Activated CD4-positive, CD25-positive, alpha-beta regulatory T cell treated with anti-CD3 and anti-CD28 coated beads, Interleukin-2, amount 50 U/mL, for 16 hours (primary cell): Measurements from ENCODE around the gene SLC35F1.
"Not testable (repeated sequence)": the region's sequence is repeated elsewhere in the genome, so short reads cannot be mapped to it uniquely, and the experiment has no call there.

ENCODE experiments used
- DNase-seq: peaks from one replicate; pipeline ENCODE4 v3.0.0-alpha.2; 2020; ENCODE audit warnings: low read depth, low spot score

Gene SLC35F1

GRCh38 chr6:117992856-117993255 lies 85.8 kb downstream of the SLC35F1 start:
- no peak for DNase-seq

GRCh38 chr6:118012944-118013343 lies 105.9 kb downstream of the SLC35F1 start:
- DNase-seq: no peak

GRCh38 chr6:118016532-118016931 lies 109.5 kb downstream of the SLC35F1 start:
- no peak for DNase-seq

GRCh38 chr6:118017301-118017848 lies 110.3 kb downstream of the SLC35F1 start:
- no peak for DNase-seq

- no peak for DNase-seq
These were observed 116.7 kb downstream of the SLC35F1 start for GRCh38 chr6:118023771-118024170.

- DNase-seq: no peak
These were observed 122.9 kb downstream of the SLC35F1 start for GRCh38 chr6:118029967-118030366.

- DNase-seq: not testable (repeated sequence)
These were observed 130.4 kb downstream of the SLC35F1 start for GRCh38 chr6:118037479-118037878.

GRCh38 chr6:118042855-118043254 lies 135.8 kb downstream of the SLC35F1 start:
- no peak for DNase-seq

GRCh38 chr6:118044275-118044674 lies 137.2 kb downstream of the SLC35F1 start:
- DNase-seq: no peak

GRCh38 chr6:118054082-118054481 lies 147.0 kb downstream of the SLC35F1 start:
- DNase-seq: no peak

- DNase-seq: no peak
These were observed 154.6 kb downstream of the SLC35F1 start for GRCh38 chr6:118061666-118062065.

- DNase-seq: no peak
These were observed 173.5 kb downstream of the SLC35F1 start for GRCh38 chr6:118080547-118080946.

GRCh38 chr6:118083711-118084110 lies 176.6 kb downstream of the SLC35F1 start:
- no peak for DNase-seq

- no peak for DNase-seq
These were observed 178.6 kb downstream of the SLC35F1 start for GRCh38 chr6:118085665-118086064.

GRCh38 chr6:118086159-118086558 lies 179.1 kb downstream of the SLC35F1 start:
- DNase-seq: no peak

- no peak for DNase-seq
These were observed 185.0 kb downstream of the SLC35F1 start for GRCh38 chr6:118092086-118092485.

GRCh38 chr6:118097576-118097975 lies 190.5 kb downstream of the SLC35F1 start:
- DNase-seq: no peak

- DNase-seq: no peak
These were observed 193.7 kb downstream of the SLC35F1 start for GRCh38 chr6:118100717-118101116.

- no peak for DNase-seq
These were observed 194.2 kb downstream of the SLC35F1 start for GRCh38 chr6:118101220-118101619.

- DNase-seq: no peak
These were observed 194.8 kb downstream of the SLC35F1 start for GRCh38 chr6:118101831-118102345.

GRCh38 chr6:118102401-118102800 lies 195.3 kb downstream of the SLC35F1 start:
- DNase-seq: no peak

GRCh38 chr6:118103381-118104146 lies 196.5 kb downstream of the SLC35F1 start:
- DNase-seq: no peak

- no peak for DNase-seq
These were observed 215.2 kb downstream of the SLC35F1 start for GRCh38 chr6:118122161-118122725.
